ENCODE results near the gene RORB.

Gene RORB

GRCh38 chr9:74496819-74497747 is at the start of gene RORB:
Gene RORB (plus strand): TSS chr9:74497335. CDS start chr9:74497977, 642 bp downstream.
- DNase-seq, result peak; percentile 55

GRCh38 chr9:74447451-74448193 is 49.5 kb upstream of the RORB start:
- DNase-seq, result no peak

- DNase-seq, result no peak
Measured at GRCh38 chr9:74449060-74449459, 48.1 kb upstream of the RORB start.

GRCh38 chr9:74458832-74459231 is 38.3 kb upstream of the RORB start:
- no peak for DNase-seq

- no peak for DNase-seq
Measured at GRCh38 chr9:74463825-74464224, 33.3 kb upstream of the RORB start.

GRCh38 chr9:74478606-74479005 is 18.5 kb upstream of the RORB start:
- no peak for DNase-seq

- DNase-seq, result no peak
Measured at GRCh38 chr9:74479711-74480110, 17.4 kb upstream of the RORB start.

GRCh38 chr9:74487395-74487794 is 9.7 kb upstream of the RORB start:
- DNase-seq, result no peak

GRCh38 chr9:74493512-74493911 is 3.6 kb upstream of the RORB start:
- no peak for DNase-seq

GRCh38 chr9:74494490-74494889 is 2.6 kb upstream of the RORB start:
- DNase-seq, result no peak

- DNase-seq, result no peak
Measured at GRCh38 chr9:74496406-74496805, 729 bp upstream of the RORB start.

GRCh38 chr9:74497748-74498620 is 849 bp downstream of the RORB start:
- peak; percentile 36 for DNase-seq

- DNase-seq, result no peak
Measured at GRCh38 chr9:74498621-74499095, 1.5 kb downstream of the RORB start.

- DNase-seq, result no peak
Measured at GRCh38 chr9:74499111-74499601, 2.0 kb downstream of the RORB start.

- DNase-seq, result peak; percentile 24
Measured at GRCh38 chr9:74499770-74500583, 2.8 kb downstream of the RORB start.

- DNase-seq, result peak; percentile 23
Measured at GRCh38 chr9:74500584-74500924, 3.4 kb downstream of the RORB start.

- no peak for DNase-seq
Measured at GRCh38 chr9:74501570-74501969, 4.4 kb downstream of the RORB start.

- no peak for DNase-seq
Measured at GRCh38 chr9:74503219-74503618, 6.1 kb downstream of the RORB start.

- DNase-seq, result no peak
Measured at GRCh38 chr9:74503666-74504065, 6.5 kb downstream of the RORB start.

GRCh38 chr9:74511333-74511732 is 14.2 kb downstream of the RORB start:
- DNase-seq, result no peak

GRCh38 chr9:74512416-74512815 is 15.3 kb downstream of the RORB start:
- DNase-seq, result no peak

GRCh38 chr9:74513221-74513620 is 16.1 kb downstream of the RORB start:
- DNase-seq, result no peak
